ENCODE results near the gene ERVW-1.

The ERVW-1 gene

GRCh38 chr7:92436612-92437445, 40.9 kb downstream of the ERVW-1 start:
- no peak overlapping the region for H3K4me3 ChIP-seq (replicated peaks; ENCODE audit: low read depth, low read length)
- no peak for TF ChIP-seq CTCF (IDR thresholded peaks at IDR 0.05; ENCODE audit: low read depth, low read length, missing control alignments)
- DNase-seq (ENCODE audit: extremely low read depth, low read depth), result no peak

- DNase-seq (ENCODE audit: extremely low read depth, low read depth), result no peak
- H3K4me3 ChIP-seq (replicated peaks; ENCODE audit: low read depth, low read length), result no peak overlapping the region
- TF ChIP-seq CTCF (IDR thresholded peaks at IDR 0.05; ENCODE audit: low read depth, low read length, missing control alignments), result no peak
Measured at GRCh38 chr7:92435542-92435941, 42.2 kb downstream of the ERVW-1 start.

- DNase-seq (ENCODE audit: extremely low read depth, low read depth), result no peak
- TF ChIP-seq CTCF (IDR thresholded peaks at IDR 0.05; ENCODE audit: low read depth, low read length, missing control alignments), result no peak
- no peak overlapping the region for H3K4me3 ChIP-seq (replicated peaks; ENCODE audit: low read depth, low read length)
Measured at GRCh38 chr7:92433019-92433418, 44.7 kb downstream of the ERVW-1 start.

- TF ChIP-seq CTCF (IDR thresholded peaks at IDR 0.05; ENCODE audit: low read depth, low read length, missing control alignments), result no peak
- DNase-seq (ENCODE audit: extremely low read depth, low read depth), result no peak
- no peak overlapping the region for H3K4me3 ChIP-seq (replicated peaks; ENCODE audit: low read depth, low read length)
Measured at GRCh38 chr7:92432299-92432946, 45.3 kb downstream of the ERVW-1 start.

- DNase-seq (ENCODE audit: extremely low read depth, low read depth), result no peak
- no peak for TF ChIP-seq CTCF (IDR thresholded peaks at IDR 0.05; ENCODE audit: low read depth, low read length, missing control alignments)
- no peak overlapping the region for H3K4me3 ChIP-seq (replicated peaks; ENCODE audit: low read depth, low read length)
Measured at GRCh38 chr7:92427193-92427592, 50.6 kb downstream of the ERVW-1 start.

- no peak for DNase-seq (ENCODE audit: extremely low read depth, low read depth)
- no peak overlapping the region for H3K4me3 ChIP-seq (replicated peaks; ENCODE audit: low read depth, low read length)
- no peak for TF ChIP-seq CTCF (IDR thresholded peaks at IDR 0.05; ENCODE audit: low read depth, low read length, missing control alignments)
Measured at GRCh38 chr7:92425311-92425947, 52.3 kb downstream of the ERVW-1 start.

All from HFF-Myc (cell line).